Fibroblast of lung (primary cell): Measurements from ENCODE around the gene GLA.

ENCODE experiments used
- EZH2 ChIP-seq: IDR thresholded peaks from 2 replicates; pipeline ENCODE4 v1.5.1; 2012; ENCODE audit warnings: low read length, control low read depth, mild to moderate bottlenecking; ENCODE audit errors: missing control alignments
- TF ChIP-seq, protein P1 (sequence below), 2 donors: IDR thresholded peaks in 1 of 2; conservative IDR thresholded peaks in 1 of 2; 1 replicate in 1 of 2; 2 replicates in 1 of 2; pipeline ENCODE4 v1.5.1; 2011 to 2012; ENCODE audit warnings: low read length in 2 of 2, control low read depth in 1 of 2, inconsistent platforms in 1 of 2, low read depth in 1 of 2, mild to moderate bottlenecking in 1 of 2

DNA sequence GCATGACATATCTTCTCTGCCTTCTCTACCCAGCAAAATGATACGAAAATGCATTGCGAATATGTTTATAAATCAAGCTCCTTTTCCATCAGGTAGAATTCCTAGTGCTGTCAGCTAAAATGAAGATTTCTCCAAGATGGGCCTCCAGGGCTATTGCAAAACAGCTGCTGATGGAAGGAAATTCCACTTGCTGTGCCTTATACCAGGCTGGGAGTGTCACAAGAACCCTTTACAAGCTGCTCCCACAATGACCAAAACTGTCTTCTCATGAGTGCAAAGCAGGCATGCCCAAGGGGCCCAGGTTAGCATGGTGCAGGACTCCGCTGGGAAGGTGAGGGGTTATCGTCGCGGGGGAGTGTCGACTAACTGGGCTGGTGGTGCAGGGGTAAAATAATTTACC is 9.0 kb upstream of the GLA start:
- TF ChIP-seq, protein P1, sequence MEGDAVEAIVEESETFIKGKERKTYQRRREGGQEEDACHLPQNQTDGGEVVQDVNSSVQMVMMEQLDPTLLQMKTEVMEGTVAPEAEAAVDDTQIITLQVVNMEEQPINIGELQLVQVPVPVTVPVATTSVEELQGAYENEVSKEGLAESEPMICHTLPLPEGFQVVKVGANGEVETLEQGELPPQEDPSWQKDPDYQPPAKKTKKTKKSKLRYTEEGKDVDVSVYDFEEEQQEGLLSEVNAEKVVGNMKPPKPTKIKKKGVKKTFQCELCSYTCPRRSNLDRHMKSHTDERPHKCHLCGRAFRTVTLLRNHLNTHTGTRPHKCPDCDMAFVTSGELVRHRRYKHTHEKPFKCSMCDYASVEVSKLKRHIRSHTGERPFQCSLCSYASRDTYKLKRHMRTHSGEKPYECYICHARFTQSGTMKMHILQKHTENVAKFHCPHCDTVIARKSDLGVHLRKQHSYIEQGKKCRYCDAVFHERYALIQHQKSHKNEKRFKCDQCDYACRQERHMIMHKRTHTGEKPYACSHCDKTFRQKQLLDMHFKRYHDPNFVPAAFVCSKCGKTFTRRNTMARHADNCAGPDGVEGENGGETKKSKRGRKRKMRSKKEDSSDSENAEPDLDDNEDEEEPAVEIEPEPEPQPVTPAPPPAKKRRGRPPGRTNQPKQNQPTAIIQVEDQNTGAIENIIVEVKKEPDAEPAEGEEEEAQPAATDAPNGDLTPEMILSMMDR (conservative IDR thresholded peaks at IDR 0.05 in 1 of 2, IDR thresholded peaks at IDR 0.05 in 1 of 2; ENCODE audit: low read depth in 1 of 2, low read length in 2 of 2), result no peak
- TF ChIP-seq EZH2, result no peak
